Measurements from ENCODE around the gene GTF2F1.

DNA sequence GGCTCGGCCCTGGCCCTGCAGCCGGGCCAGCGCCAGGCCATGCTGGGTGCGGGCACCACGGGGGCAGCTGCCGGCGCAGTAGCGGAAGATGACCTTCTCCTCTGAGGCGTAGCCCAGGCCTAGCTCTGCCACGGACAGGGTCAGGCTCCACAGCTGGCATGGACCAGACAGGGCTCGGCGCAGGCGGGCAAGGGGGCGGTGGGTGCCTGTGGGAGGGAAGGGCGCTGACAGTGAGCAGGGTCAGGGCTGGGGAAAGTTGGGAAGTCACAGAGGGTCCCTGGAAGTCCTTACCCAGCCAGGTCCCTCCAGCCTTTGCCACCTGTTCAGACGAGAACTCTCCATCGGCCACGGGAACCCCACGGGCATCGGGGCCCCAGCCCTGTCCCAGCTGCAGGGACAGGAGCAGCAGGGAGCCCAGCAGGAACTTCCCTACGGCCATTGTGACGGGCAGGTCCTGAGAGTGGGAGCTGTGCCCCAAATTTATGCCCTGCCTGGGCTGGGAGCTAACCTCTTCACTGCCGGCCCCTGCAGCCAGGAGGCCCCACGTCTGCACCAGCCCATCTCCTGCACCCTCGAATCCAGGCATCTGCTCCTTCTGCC is 17.5 kb downstream of the GTF2F1 start, which contains the start of gene PSPN:
- TF ChIP-seq POLR2A (IDR thresholded peaks at IDR 0.05; ENCODE audit: low read depth, low read length) (no peak), POLR2AphosphoS5 (IDR thresholded peaks at IDR 0.05; ENCODE audit: low read depth, low read length) (no peak), TAF1 (IDR thresholded peaks at IDR 0.05; ENCODE audit: borderline replicate concordance, low read depth, low read length) (no peak)
